Activated CD8-positive, alpha-beta memory T cell treated with anti-CD3 and anti-CD28 coated beads for 36 hours (primary cell): ENCODE results near the gene NANP. TPM values are rescaled to one million over a fixed set of nuclear protein-coding genes. Genes with fewer than 3 reads are reported as not detected.
"Not testable (repeated sequence)": the region's sequence is repeated elsewhere in the genome, so short reads cannot be mapped to it uniquely, and the experiment has no call there.

Source experiments
- CTCF ChIA-PET: fragments of 350-600 bp; sonication (Branson Sonifier 250); formaldehyde crosslinking; loops from one replicate; lab custom pipeline; 2021; ENCODE audit warnings: antibody characterized with exemption; lab: Charles Lee
- POLR2A ChIA-PET: fragments of 350-600 bp; sonication (Branson Sonifier 250); formaldehyde crosslinking; loops from one replicate; lab custom pipeline; 2021; ENCODE audit warnings: antibody characterized with exemption; lab: Charles Lee
- total RNA-seq, 2 experiments: library from RNA; stranded (reverse); gene quantifications; one replicate each; pipeline ENCODE4 v1.2.3, GENCODE V29; 2021

Gene NANP
- 1 to 10 TPM; 8.1 to 8.7 TPM for total RNA-seq

GRCh38 chr20:25623736-25624499 is at the start of gene NANP:
NANP (minus strand) TSS chr20:25624014; CDS start chr20:25623948, 66 bp downstream.
- POLR2A ChIA-PET = no interaction called here
- CTCF ChIA-PET = no interaction called here

- CTCF ChIA-PET = interaction anchor here (0.6 kb wide), 1 partner anchor 295 kb away, joined by 6 read pairs; no protein-coding TSS in a partner anchor
- POLR2A ChIA-PET = no interaction called here
Observed at GRCh38 chr20:25672659-25673235, 48.9 kb upstream of the NANP start.

GRCh38 chr20:25669826-25670422 is 46.1 kb upstream of the NANP start:
- CTCF ChIA-PET = interaction anchor here (0.7 kb wide), 1 partner anchor 454 kb away, joined by 3 read pairs; no protein-coding TSS in a partner anchor
- POLR2A ChIA-PET = no interaction called here

GRCh38 chr20:25668446-25668845 is 44.6 kb upstream of the NANP start:
- POLR2A ChIA-PET = no interaction called here
- CTCF ChIA-PET = no interaction called here

- ChIA-PET CTCF (no interaction called here), POLR2A (no interaction called here)
Observed at GRCh38 chr20:25659999-25660398, 36.2 kb upstream of the NANP start.

GRCh38 chr20:25654487-25654886 is 30.7 kb upstream of the NANP start:
- ChIA-PET CTCF (no interaction called here), POLR2A (no interaction called here)

GRCh38 chr20:25652866-25653265 is 29.1 kb upstream of the NANP start:
- CTCF ChIA-PET, POLR2A ChIA-PET: not testable (repeated sequence)

- ChIA-PET POLR2A (no interaction called here), CTCF (no interaction called here)
Observed at GRCh38 chr20:25644814-25645213, 21.0 kb upstream of the NANP start.

- POLR2A ChIA-PET = no interaction called here
- CTCF ChIA-PET = interaction anchor here (0.8 kb wide), 1 partner anchor 15 kb away, joined by 3 read pairs; no protein-coding TSS in a partner anchor
Observed at GRCh38 chr20:25643716-25644115, 19.9 kb upstream of the NANP start.

- POLR2A ChIA-PET = no interaction called here
- CTCF ChIA-PET = no interaction called here
Observed at GRCh38 chr20:25637247-25637646, 13.4 kb upstream of the NANP start.

GRCh38 chr20:25632940-25633790 is 9.4 kb upstream of the NANP start:
- CTCF ChIA-PET = no interaction called here
- POLR2A ChIA-PET = no interaction called here

- CTCF ChIA-PET, POLR2A ChIA-PET: not testable (repeated sequence)
Observed at GRCh38 chr20:25630615-25631014, 6.8 kb upstream of the NANP start.

- POLR2A ChIA-PET = no interaction called here
Observed at GRCh38 chr20:25629816-25630499, 6.1 kb upstream of the NANP start.

GRCh38 chr20:25626779-25627178 is 3.0 kb upstream of the NANP start:
- ChIA-PET POLR2A (no interaction called here), CTCF (no interaction called here)

More at GRCh38 chr20:25629816-25630499, 6.1 kb upstream of the NANP start:
- CTCF ChIA-PET = no interaction called here

- POLR2A ChIA-PET = no interaction called here
Observed at GRCh38 chr20:25624500-25624939, 706 bp upstream of the NANP start.

GRCh38 chr20:25623225-25623735 is 534 bp downstream of the NANP start:
- ChIA-PET POLR2A (no interaction called here), CTCF (no interaction called here)

More at GRCh38 chr20:25624500-25624939, 706 bp upstream of the NANP start:
- CTCF ChIA-PET = no interaction called here

- ChIA-PET POLR2A (no interaction called here), CTCF (no interaction called here)
Observed at GRCh38 chr20:25622450-25623224, 1.2 kb downstream of the NANP start.

- CTCF ChIA-PET = interaction anchor here (0.6 kb wide), 1 partner anchor 115 kb away, joined by 3 read pairs; no protein-coding TSS in a partner anchor
- POLR2A ChIA-PET = no interaction called here
Observed at GRCh38 chr20:25622049-25622448, 1.8 kb downstream of the NANP start.
